ENCODE measurements around the gene GRIK2.

The GRIK2 gene

DNA sequence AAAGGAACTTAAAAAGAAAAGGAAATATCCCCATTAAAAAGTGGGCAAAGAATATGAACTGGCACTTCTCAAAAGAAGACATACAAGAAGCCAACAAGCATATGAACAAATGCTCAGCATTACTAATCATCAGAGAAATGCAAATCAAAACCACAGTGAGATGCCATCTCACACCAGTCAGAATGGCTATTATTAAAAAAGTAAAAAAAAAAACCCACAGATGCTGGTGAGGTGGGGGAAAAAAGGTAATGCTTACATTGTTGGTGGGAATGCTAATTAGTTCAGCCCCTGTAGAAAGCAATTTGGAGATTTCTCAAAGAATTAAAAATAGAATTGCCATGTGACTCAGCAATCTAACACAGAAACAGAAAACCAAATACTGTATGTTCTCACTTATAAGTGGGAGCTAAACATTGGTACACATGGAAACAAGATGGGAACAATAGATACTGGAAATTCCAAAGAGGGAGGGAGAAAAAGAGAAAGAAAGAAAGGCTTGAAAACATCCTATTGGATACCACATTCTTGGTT lies 437.1 kb downstream of the GRIK2 start:
- H3K4me3 ChIP-seq (ENCODE audit: low read depth, low read length), result no peak overlapping the region
- DNase-seq (ENCODE audit: low read depth), result no peak
- TF ChIP-seq, protein P1, sequence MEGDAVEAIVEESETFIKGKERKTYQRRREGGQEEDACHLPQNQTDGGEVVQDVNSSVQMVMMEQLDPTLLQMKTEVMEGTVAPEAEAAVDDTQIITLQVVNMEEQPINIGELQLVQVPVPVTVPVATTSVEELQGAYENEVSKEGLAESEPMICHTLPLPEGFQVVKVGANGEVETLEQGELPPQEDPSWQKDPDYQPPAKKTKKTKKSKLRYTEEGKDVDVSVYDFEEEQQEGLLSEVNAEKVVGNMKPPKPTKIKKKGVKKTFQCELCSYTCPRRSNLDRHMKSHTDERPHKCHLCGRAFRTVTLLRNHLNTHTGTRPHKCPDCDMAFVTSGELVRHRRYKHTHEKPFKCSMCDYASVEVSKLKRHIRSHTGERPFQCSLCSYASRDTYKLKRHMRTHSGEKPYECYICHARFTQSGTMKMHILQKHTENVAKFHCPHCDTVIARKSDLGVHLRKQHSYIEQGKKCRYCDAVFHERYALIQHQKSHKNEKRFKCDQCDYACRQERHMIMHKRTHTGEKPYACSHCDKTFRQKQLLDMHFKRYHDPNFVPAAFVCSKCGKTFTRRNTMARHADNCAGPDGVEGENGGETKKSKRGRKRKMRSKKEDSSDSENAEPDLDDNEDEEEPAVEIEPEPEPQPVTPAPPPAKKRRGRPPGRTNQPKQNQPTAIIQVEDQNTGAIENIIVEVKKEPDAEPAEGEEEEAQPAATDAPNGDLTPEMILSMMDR (IDR thresholded peaks at IDR 0.05; ENCODE audit: insufficient read depth, low read depth, low read length, missing control alignments), result no peak

DNA sequence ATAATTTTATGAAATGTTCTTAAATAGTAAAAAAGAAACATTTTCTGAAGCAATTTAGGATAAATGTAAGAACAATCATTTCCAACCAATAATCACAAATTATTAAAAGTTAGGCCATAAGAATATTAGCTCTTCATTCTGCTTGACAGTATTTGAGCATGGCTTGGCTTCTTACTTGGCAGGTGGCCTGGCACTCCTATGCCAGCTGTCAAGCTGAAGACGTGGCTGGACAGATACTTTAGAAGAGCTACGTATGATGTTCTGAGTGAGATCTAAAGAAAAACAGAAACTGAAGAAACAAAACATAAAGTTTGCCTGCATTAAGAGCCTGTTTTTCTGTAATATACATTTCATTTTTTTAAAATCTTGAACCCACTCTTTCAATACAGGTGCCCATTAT lies 438.9 kb downstream of the GRIK2 start:
- H3K4me3 ChIP-seq (ENCODE audit: low read depth, low read length), result no peak overlapping the region
- TF ChIP-seq, protein P1 (IDR thresholded peaks at IDR 0.05; ENCODE audit: insufficient read depth, low read depth, low read length, missing control alignments), result no peak
- DNase-seq (ENCODE audit: low read depth), result no peak

DNA sequence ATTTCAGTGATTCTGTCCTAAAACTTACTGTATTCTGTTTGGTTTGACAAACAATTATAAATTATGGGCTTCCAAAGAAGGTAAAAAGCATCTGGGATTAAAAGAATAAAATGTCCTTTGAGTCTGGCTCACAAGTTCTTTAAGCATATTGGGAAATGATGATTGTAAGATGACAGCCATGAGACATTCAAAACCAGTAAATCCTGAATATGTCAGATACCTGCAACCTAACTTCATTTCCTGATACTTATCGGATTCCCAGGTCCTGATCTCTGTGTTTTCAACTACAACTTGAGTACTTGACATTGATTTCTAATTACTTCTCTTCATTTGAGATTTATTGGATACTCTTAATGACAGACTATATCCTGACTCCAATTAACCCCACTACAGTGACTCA lies 446.6 kb downstream of the GRIK2 start:
- TF ChIP-seq, protein P1 (IDR thresholded peaks at IDR 0.05; ENCODE audit: insufficient read depth, low read depth, low read length, missing control alignments), result no peak
- H3K4me3 ChIP-seq (ENCODE audit: low read depth, low read length), result no peak overlapping the region
- DNase-seq (ENCODE audit: low read depth), result no peak

DNA sequence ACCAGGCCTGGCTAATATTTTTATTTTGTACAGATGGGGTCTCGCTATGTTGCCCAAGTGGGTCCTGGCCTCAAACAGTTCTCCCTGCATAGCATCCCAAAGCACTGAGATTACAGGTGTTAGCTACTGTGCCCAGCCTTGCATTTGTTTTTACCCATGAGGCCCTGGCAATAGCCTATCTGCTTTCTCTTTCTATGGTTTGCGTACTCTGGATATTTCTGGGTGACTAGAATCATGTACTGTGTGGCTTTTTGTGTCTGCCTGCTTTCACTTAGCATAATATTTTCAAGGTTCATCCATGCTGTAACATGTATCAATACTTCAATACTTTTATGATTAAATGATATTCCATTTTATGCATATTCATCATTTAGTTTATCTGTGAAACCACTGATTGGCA lies 451.7 kb downstream of the GRIK2 start:
- TF ChIP-seq, protein P1 (IDR thresholded peaks at IDR 0.05; ENCODE audit: insufficient read depth, low read depth, low read length, missing control alignments), result no peak
- H3K4me3 ChIP-seq (ENCODE audit: low read depth, low read length), result no peak overlapping the region
- DNase-seq (ENCODE audit: low read depth), result peak; percentile 13

GRCh38 chr6:101845621-101846020 lies 452.1 kb downstream of the GRIK2 start:
- peak; percentile 49 for DNase-seq (ENCODE audit: low read depth)
- H3K4me3 ChIP-seq (ENCODE audit: low read depth, low read length), result no peak overlapping the region
- TF ChIP-seq, protein P1 (IDR thresholded peaks at IDR 0.05; ENCODE audit: insufficient read depth, low read depth, low read length, missing control alignments), result no peak

DNA sequence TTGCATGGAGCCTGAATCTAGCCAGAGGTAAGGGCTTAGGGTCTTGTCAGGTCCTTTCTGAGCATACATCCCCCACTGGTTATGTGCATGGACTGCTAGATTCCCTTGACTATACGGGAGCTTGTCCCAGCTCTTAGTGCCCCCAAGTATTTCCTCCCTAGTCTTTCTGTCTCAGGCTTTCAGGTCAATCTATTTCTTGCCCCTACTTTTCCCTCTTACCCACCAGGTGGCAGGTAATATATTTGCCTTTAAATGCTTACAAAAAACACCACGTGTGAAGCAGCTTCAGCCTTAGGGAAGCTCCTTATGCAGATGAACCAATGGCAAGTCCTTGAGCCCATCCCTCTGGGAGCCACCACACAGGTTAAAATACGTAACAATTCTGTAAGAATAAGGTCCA lies 454.2 kb downstream of the GRIK2 start:
- no peak for DNase-seq (ENCODE audit: low read depth)
- no peak overlapping the region for H3K4me3 ChIP-seq (ENCODE audit: low read depth, low read length)

DNA sequence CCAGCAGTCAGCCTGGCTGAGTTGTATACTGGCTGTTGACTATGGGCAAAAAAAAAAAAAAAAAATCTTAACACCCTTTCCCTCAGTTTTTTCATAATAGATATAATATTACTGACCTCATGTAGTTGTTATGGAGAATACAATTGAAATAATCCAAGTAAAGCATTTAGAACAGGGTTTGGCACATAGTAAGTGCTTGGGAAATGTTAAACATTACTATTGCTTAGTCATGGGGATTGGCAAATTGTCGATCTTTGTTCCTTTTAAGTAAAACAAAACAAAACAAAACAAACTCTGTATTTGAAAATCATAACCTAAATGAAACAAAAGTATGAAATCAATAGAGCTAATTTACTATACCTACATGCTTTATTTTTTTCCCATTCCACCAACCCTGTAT lies 458.4 kb downstream of the GRIK2 start:
- TF ChIP-seq, protein P1 (IDR thresholded peaks at IDR 0.05; ENCODE audit: insufficient read depth, low read depth, low read length, missing control alignments), result no peak
- no peak for DNase-seq (ENCODE audit: low read depth)
- H3K4me3 ChIP-seq (ENCODE audit: low read depth, low read length), result no peak overlapping the region

More for the DNA sequence above, 454.2 kb downstream of the GRIK2 start:
- TF ChIP-seq, protein P1 (IDR thresholded peaks at IDR 0.05; ENCODE audit: insufficient read depth, low read depth, low read length, missing control alignments), result no peak
